Psoas muscle (tissue), 8 donors: ENCODE data around the gene RELA. TPM values are rescaled to one million over a fixed set of nuclear protein-coding genes. Genes with fewer than 3 reads are reported as not detected.

Experiments
- ATAC-seq, 4 donors: fragments of 200-7000 bp; cut with Tn5 transposase; one replicate each; pipeline ENCODE4 v1.9.1; 2020; ENCODE audit warnings: moderate library complexity in 3 of 4, mild to moderate bottlenecking in 2 of 4
- DNase-seq, 2 donors: peaks; one replicate each; pipeline ENCODE4 v3.0.0-alpha.2; 2020
- H3K27ac ChIP-seq: fragments of 200-600 bp; one replicate; pipeline ENCODE4 v1.8.0; 2022
- H3K27me3 ChIP-seq, 3 donors: fragments of 200-600 bp in 1 of 3; one replicate each; pipeline versions ENCODE4 v1.6.1 to v1.8.0; 2013 to 2022; ENCODE audit warnings: low read length in 2 of 3, mild to moderate bottlenecking in 2 of 3, moderate library complexity in 1 of 3; ENCODE audit not compliant: insufficient read depth in 3 of 3
- H3K36me3 ChIP-seq, 2 donors: fragments of 200-600 bp in 1 of 2; one replicate each; pipeline versions ENCODE4 v1.6.1 to v1.8.0; 2013 to 2022; ENCODE audit warnings: low read depth in 1 of 2, mild to moderate bottlenecking in 1 of 2, moderate library complexity in 1 of 2; ENCODE audit not compliant: insufficient read depth in 1 of 2
- H3K4me1 ChIP-seq: fragments of 200-600 bp; one replicate; pipeline ENCODE4 v1.8.0; 2022
- H3K4me3 ChIP-seq: fragments of 200-600 bp; one replicate; pipeline ENCODE4 v1.8.0; 2022; ENCODE audit warnings: mild to moderate bottlenecking
- H3K9me3 ChIP-seq: fragments of 200-600 bp; one replicate; pipeline ENCODE4 v1.8.0; 2022
- CTCF ChIP-seq: fragments of 200-600 bp; IDR thresholded peaks from one replicate; pipeline ENCODE4 v1.8.0; 2022; ENCODE audit warnings: antibody characterized with exemption
- WGBS, 3 donors: extraction: QIAGEN DNeasy Blood & Tissue Kit; methylation state at CpG; one replicate each; pipeline versions ENCODE4 v1.1.6 to v1.1.7; 2013; 5-methylcytosine and 5-hydroxymethylcytosine counted together
- intact Hi-C, 2 donors: fragments of 100-400 bp; cut with DNase I; formaldehyde crosslinking; loops; one replicate each; pipeline versions ENCODE4 v1.11.0 to v1.14.2; 2022
- polyA plus RNA-seq, 3 donors: library from polyadenylated mRNA; stranded (reverse); fragments of 200-250 nt; gene quantifications; one replicate each; pipeline ENCODE4 v1.2.3, GENCODE V29; 2013
- total RNA-seq, 4 donors: library from RNA; stranded (reverse); fragmentation: NEBNext Ultra II Directional in 2 of 4; extraction: Animal tissue kit (Norgen Biotek cat#: 25700) in 2 of 4; gene quantifications; one replicate each; pipeline versions ENCODE4 v1.2.1 to v1.2.4, GENCODE V29; 2021 to 2023
- donor health status: healthy with polysubstance abuse.
- donor health status: DM: no; HTN: no; CAD: no; lungs with moderate emphysema.
- donor health status: Bipolar disorder and iron deficiency.
- donor health status: healthy.
- donor health status: DM: yes; HTN: yes; CAD: no.
- donor health status: DM: no; HTN: no; CAD: no.
- donor health status: DM: no; HTN: no; CAD: no.
- donor health status: DM: yes; HTN: yes; CAD: no.

The RELA gene
- total and polyA plus RNA-seq, 7 donors, result 42.1 to 72.6 (median 64.0) TPM

- TF ChIP-seq CTCF, result no peak
- Histone ChIP-seq H3K36me3 (peaks cover 15 to 75% of the 10 kb centered on the region in 2 donors), H3K4me3 (no peak overlapping the region), H3K27me3 (no peaks in the 10 kb centered on the region), H3K9me3 (no peaks in the 10 kb centered on the region), H3K4me1 (peaks cover 8% of the 10 kb centered on the region), H3K27ac (no peak overlapping the region)
- 87 to 91% (median 90%) methylated on average over 11 of the region's 11 CpGs for WGBS, 3 donors
- DNase-seq (no peak), ATAC-seq (no peak)
- intact Hi-C loops, result no loop called here
These were observed 28.3 kb downstream of the RELA start for GRCh38 chr11:65634440-65634839.

- TF ChIP-seq CTCF, result no peak
- H3K4me3 ChIP-seq, result no peak overlapping the region
- 85 to 95% (median 91%) methylated on average over 14 of the region's 14 CpGs for WGBS, 3 donors
- ATAC-seq (no peak), DNase-seq (no peak)
- no peaks in the 10 kb centered on the region for H3K27me3 ChIP-seq
- H3K36me3 ChIP-seq, result peaks cover 15 to 79% of the 10 kb centered on the region in 2 donors
- intact Hi-C loops, result no loop called here
- no peaks in the 10 kb centered on the region for H3K9me3 ChIP-seq
- peaks cover 8% of the 10 kb centered on the region for H3K4me1 ChIP-seq
- H3K27ac ChIP-seq, result no peak overlapping the region
These were observed 28.6 kb downstream of the RELA start for GRCh38 chr11:65634109-65634436.

- ATAC-seq (no peak), DNase-seq (no peak)
- TF ChIP-seq CTCF, result no peak
- Histone ChIP-seq H3K36me3 (peaks cover 15 to 84% of the 10 kb centered on the region in 2 donors), H3K4me3 (no peak overlapping the region), H3K27ac (no peak overlapping the region), H3K9me3 (no peaks in the 10 kb centered on the region), H3K4me1 (peaks cover 8% of the 10 kb centered on the region), H3K27me3 (no peaks in the 10 kb centered on the region)
- WGBS, 3 donors, result 85 to 88% (median 87%) methylated on average over 20 of the region's 20 CpGs
- intact Hi-C loops, result loop anchor here in 1 of 2 donors (2.0 kb wide), 1 partner anchor 129 kb away; no protein-coding TSS in a partner anchor
These were observed 29.2 kb downstream of the RELA start for GRCh38 chr11:65633390-65634108.

GRCh38 chr11:65630215-65630614, 32.5 kb downstream of the RELA start:
- H3K9me3 ChIP-seq, result no peaks in the 10 kb centered on the region
- H3K36me3 ChIP-seq, result peaks cover 11 to 97% of the 10 kb centered on the region in 2 donors
- no peaks in the 10 kb centered on the region for H3K27me3 ChIP-seq
- H3K27ac ChIP-seq, result no peak overlapping the region
- no peak for TF ChIP-seq CTCF
- no peak overlapping the region for H3K4me3 ChIP-seq
- H3K4me1 ChIP-seq, result no peaks in the 10 kb centered on the region
- 75 to 87% (median 80%) methylated on average over 11 of the region's 11 CpGs for WGBS, 3 donors
- intact Hi-C loops, result no loop called here
- ATAC-seq (no peak), DNase-seq (no peak)

- no peak for TF ChIP-seq CTCF
- peaks cover 9 to 97% of the 10 kb centered on the region in 2 donors for H3K36me3 ChIP-seq
- ATAC-seq (no peak), DNase-seq (no peak)
- H3K9me3 ChIP-seq, result no peaks in the 10 kb centered on the region
- H3K27me3 ChIP-seq, result no peaks in the 10 kb centered on the region
- no peaks in the 10 kb centered on the region for H3K4me1 ChIP-seq
- H3K27ac ChIP-seq, result no peak overlapping the region
- 92 to 96% (median 96%) methylated on average over 12 to 14 of the region's 14 CpGs for WGBS, 3 donors
- intact Hi-C loops, result loop anchor here in 1 of 2 donors (5.0 kb wide), 1 partner anchor 188 kb away; no protein-coding TSS in a partner anchor
- no peak overlapping the region for H3K4me3 ChIP-seq
These were observed 33.1 kb downstream of the RELA start for GRCh38 chr11:65629579-65629978.
